Lower leg skin (tissue), 4 donors: ENCODE data around the gene ZFYVE16. TPM values are rescaled to one million over a fixed set of nuclear protein-coding genes. Genes with fewer than 3 reads are reported as not detected.

ENCODE experiments used
- DNase-seq, 2 donors: peaks; one replicate each; pipeline ENCODE4 v3.0.0-alpha.2; 2019; ENCODE audit warnings: low spot score in 2 of 2
- H3K4me3 ChIP-seq: fragments of 200-600 bp; sonication (generic); 2 replicates; pipeline ENCODE4 v1.5.1; 2017; ENCODE audit warnings: mild to moderate bottlenecking, low read depth; ENCODE audit not compliant: poor library complexity, severe bottlenecking
- POLR2A ChIP-seq, 2 donors: fragments of 450-650 bp; IDR thresholded peaks; one replicate each; pipeline ENCODE4 v1.6.1; 2016 to 2017; ENCODE audit warnings: antibody characterized with exemption in 2 of 2, mild to moderate bottlenecking in 1 of 2, moderate library complexity in 1 of 2
- WGBS, 2 donors: methylation state at CpG; one replicate each; pipeline ENCODE4 v1.1.5; 2018; 5-methylcytosine and 5-hydroxymethylcytosine counted together
- intact Hi-C: fragments of 100-400 bp; cut with DNase I; formaldehyde crosslinking; loops from one replicate; pipeline ENCODE4 v1.15.0; 2023; ENCODE audit warnings: low total_unique reads
- total RNA-seq, 4 donors: library from RNA; depleted of rRNA; stranded (reverse); fragments of >200 nt; gene quantifications; one replicate each; pipeline ENCODE4 v1.1.0, GENCODE V29; 2016
- TF ChIP-seq, protein P1 (sequence below), 3 donors: fragments of 450-650 bp; IDR thresholded peaks; one replicate each; pipeline ENCODE4 v1.5.1; 2016; ENCODE audit warnings: antibody characterized with exemption in 3 of 3, mild to moderate bottlenecking in 3 of 3, moderate library complexity in 2 of 3

The ZFYVE16 gene
- total RNA-seq, 4 donors from 2014 or later: 11.7 to 19.2 (median 13.4) TPM

DNA sequence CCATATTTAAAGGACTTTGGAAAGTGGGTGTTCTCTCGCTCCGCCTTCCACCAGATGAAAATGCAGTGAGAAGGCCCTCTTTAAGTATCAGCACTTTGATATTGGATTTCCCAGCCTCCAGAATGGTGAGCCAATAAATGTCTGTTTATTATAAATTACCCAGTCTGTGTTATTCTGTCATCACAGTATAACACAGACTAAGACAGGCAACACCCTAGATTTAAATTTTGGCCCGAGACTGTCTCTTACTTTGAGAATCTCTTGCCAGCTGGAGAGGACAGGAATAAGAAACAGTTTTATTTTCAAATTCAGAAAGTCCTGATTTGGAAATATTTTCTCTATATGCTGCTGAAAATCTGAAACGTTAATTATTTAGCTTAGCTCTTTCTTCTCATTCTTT lies 101.5 kb downstream of the ZFYVE16 start:
- intact Hi-C loops: no loop called here
- DNase-seq: no peak
- WGBS, 2 donors: 57 to 69% methylated on average over 4 of the region's 4 CpGs
- H3K4me3 ChIP-seq: no peak overlapping the region
- TF ChIP-seq POLR2A (IDR thresholded peaks at IDR 0.05): no peak
- TF ChIP-seq, protein P1, sequence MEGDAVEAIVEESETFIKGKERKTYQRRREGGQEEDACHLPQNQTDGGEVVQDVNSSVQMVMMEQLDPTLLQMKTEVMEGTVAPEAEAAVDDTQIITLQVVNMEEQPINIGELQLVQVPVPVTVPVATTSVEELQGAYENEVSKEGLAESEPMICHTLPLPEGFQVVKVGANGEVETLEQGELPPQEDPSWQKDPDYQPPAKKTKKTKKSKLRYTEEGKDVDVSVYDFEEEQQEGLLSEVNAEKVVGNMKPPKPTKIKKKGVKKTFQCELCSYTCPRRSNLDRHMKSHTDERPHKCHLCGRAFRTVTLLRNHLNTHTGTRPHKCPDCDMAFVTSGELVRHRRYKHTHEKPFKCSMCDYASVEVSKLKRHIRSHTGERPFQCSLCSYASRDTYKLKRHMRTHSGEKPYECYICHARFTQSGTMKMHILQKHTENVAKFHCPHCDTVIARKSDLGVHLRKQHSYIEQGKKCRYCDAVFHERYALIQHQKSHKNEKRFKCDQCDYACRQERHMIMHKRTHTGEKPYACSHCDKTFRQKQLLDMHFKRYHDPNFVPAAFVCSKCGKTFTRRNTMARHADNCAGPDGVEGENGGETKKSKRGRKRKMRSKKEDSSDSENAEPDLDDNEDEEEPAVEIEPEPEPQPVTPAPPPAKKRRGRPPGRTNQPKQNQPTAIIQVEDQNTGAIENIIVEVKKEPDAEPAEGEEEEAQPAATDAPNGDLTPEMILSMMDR (IDR thresholded peaks at IDR 0.05): no peak

DNA sequence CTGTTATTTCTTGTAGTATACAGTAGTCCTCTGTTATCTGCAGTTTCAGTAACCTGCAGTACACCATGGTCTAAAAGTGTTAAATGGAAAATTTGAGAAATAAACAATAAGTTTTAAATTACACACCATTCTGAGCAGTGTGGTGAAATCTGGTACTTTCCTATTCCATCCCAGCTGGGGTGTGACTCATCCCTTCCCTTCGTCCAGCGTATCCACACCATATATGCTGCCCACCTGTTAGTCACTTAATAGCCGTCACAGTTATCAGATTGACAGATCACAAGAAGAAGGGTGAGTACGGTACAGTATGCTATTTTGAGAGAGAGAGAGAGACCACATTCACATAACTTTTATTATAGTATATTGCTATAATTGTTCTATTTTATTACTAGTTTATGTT lies 109.0 kb downstream of the ZFYVE16 start:
- H3K4me3 ChIP-seq: no peak overlapping the region
- DNase-seq: no peak
- intact Hi-C loops: no loop called here
- 71 to 75% methylated on average over 4 of the region's 4 CpGs for WGBS, 2 donors
- TF ChIP-seq POLR2A (IDR thresholded peaks at IDR 0.05): no peak
- TF ChIP-seq, protein P1 (IDR thresholded peaks at IDR 0.05): no peak

Other genes with a start within 250 kb of the ZFYVE16 start
- 10 to 100 TPM; 49.6 to 61.4 (median 56.3) TPM for gene SERINC5, start 152.0 kb upstream of the ZFYVE16 start, total RNA-seq
- not detected for gene SPZ1, start 88.1 kb upstream of the ZFYVE16 start, total RNA-seq
- gene FAM151B, start 80.0 kb downstream of the ZFYVE16 start, total RNA-seq: 1 to 10 TPM in 2 of 4 donors, under 1 TPM in 2; 0.38 to 2.1 (median 1.3) TPM
- gene ANKRD34B, start 162.2 kb downstream of the ZFYVE16 start, total RNA-seq: not detected
- gene MSH3, start 246.6 kb downstream of the ZFYVE16 start, total RNA-seq: 10 to 100 TPM in 3 of 4 donors, 1 to 10 TPM in 1; 8.4 to 17.1 (median 11.4) TPM
- gene DHFR, start 246.9 kb downstream of the ZFYVE16 start, total RNA-seq: 1 to 10 TPM in 3 of 4 donors, under 1 TPM in 1; 0.89 to 3.6 (median 2.1) TPM